PC-3 (cell line): ENCODE measurements around the gene PPP1CB.

Source experiments
- CTCF ChIP-seq: fragments of 300-600 bp; sonication (generic); conservative IDR thresholded peaks from 2 replicates; pipeline ENCODE4 v1.5.1; 2017; ENCODE audit warnings: antibody characterized with exemption, low read depth, mild to moderate bottlenecking, low read length
- EZH2phosphoT487 ChIP-seq: fragments of 300-600 bp; sonication (generic); IDR thresholded peaks from 2 replicates; pipeline ENCODE4 v1.6.1; 2018; ENCODE audit warnings: mild to moderate bottlenecking, antibody characterized with exemption, low read length, borderline replicate concordance

- no peak for TF ChIP-seq CTCF
- no peak for TF ChIP-seq EZH2phosphoT487
Observed at GRCh38 chr2:28707592-28707991, 44.0 kb upstream of the PPP1CB start.
